Pancreas (tissue), 10 donors: Measurements from ENCODE around the gene HCFC1R1. TPM values are rescaled to one million over a fixed set of nuclear protein-coding genes. Genes with fewer than 3 reads are reported as not detected.
A peak's percentile ranks its signal among the peaks of the same experiment; 100 is the strongest.

Experiments used
- ATAC-seq, 4 donors: fragments of 200-7000 bp; cut with Tn5 transposase; one replicate each; pipeline versions ENCODE4 v1.8.0 to v1.9.1; 2020; ENCODE audit warnings: mild to moderate bottlenecking in 4 of 4, moderate library complexity in 4 of 4
- DNase-seq, 6 donors: peaks; one replicate each; pipeline ENCODE4 v3.0.0-alpha.2; 2020
- FAIRE-seq: peaks from 2 replicates; lab custom pipeline; 2012; peaks lifted over from hg19 to GRCh38; lab: Jason Lieb, UNC
- H3K27ac ChIP-seq, 4 donors: fragments of 200-600 bp; sonication (generic); 1 replicate in 3 of 4; 2 replicates in 1 of 4; pipeline versions ENCODE4 v1.5.0 to v1.8.0; 2020
- H3K27me3 ChIP-seq, 4 donors: fragments of 200-600 bp; one replicate each; pipeline ENCODE4 v1.8.0; 2021
- H3K36me3 ChIP-seq, 3 donors: fragments of 200-600 bp; sonication (generic) in 1 of 3; one replicate each; pipeline versions ENCODE4 v1.5.0 to v1.8.0; 2020 to 2021
- H3K4me1 ChIP-seq, 3 donors: fragments of 200-600 bp; one replicate each; pipeline ENCODE4 v1.8.0; 2021
- H3K4me3 ChIP-seq, 4 donors: fragments of 200-600 bp; sonication (generic) in 2 of 4; one replicate each; pipeline versions ENCODE4 v1.5.0 to v1.8.0; 2020 to 2021
- H3K9me3 ChIP-seq, 4 donors: fragments of 200-600 bp; one replicate each; pipeline ENCODE4 v1.8.0; 2021
- WGBS, 2 donors: extraction: QIAGEN DNeasy Blood & Tissue Kit; methylation state at CpG; one replicate each; pipeline ENCODE4 v1.1.7; 2013; 5-methylcytosine and 5-hydroxymethylcytosine counted together
- intact Hi-C, 3 donors: fragments of 100-400 bp; cut with DNase I; formaldehyde crosslinking; loops; one replicate each; pipeline versions ENCODE4 v1.11.1 to v1.14.2; 2022
- polyA plus RNA-seq, 2 donors: library from polyadenylated mRNA; stranded (reverse); fragments of 200-250 nt; gene quantifications; one replicate each; pipeline ENCODE4 v1.2.3, GENCODE V29; 2013
- total RNA-seq, 6 donors: library from RNA; stranded (reverse); fragmentation: NEBNext Ultra II Directional in 4 of 6; extraction: Animal tissue kit (Norgen Biotek cat#: 25700) in 4 of 6; gene quantifications; one replicate each; pipeline versions ENCODE4 v1.2.1 to v1.2.4, GENCODE V29; 2021 to 2023
- TF ChIP-seq, protein P1 (sequence below), 4 donors: fragments of 200-600 bp; sonication (generic) in 3 of 4; IDR thresholded peaks; one replicate each; pipeline versions ENCODE4 v1.5.0 to v1.8.0; 2021; ENCODE audit warnings: antibody characterized with exemption in 4 of 4
- donor health status: healthy with polysubstance abuse.
- donor health status: DM: no; HTN: no; CAD: no; lungs with moderate emphysema.
- donor health status: DM: no; HTN: no; CAD: no.
- donor health status: control.
- donor health status: control.
- donor health status: Bipolar disorder and iron deficiency.
- donor health status: DM: yes; HTN: yes; CAD: no.
- donor health status: DM: no; HTN: no; CAD: no.
- donor health status: DM: no; HTN: no; CAD: no.
- donor health status: DM: yes; HTN: yes; CAD: no.

Gene HCFC1R1
- total and polyA plus RNA-seq, 8 donors = 10.5 to 119 (median 14.4) TPM

DNA sequence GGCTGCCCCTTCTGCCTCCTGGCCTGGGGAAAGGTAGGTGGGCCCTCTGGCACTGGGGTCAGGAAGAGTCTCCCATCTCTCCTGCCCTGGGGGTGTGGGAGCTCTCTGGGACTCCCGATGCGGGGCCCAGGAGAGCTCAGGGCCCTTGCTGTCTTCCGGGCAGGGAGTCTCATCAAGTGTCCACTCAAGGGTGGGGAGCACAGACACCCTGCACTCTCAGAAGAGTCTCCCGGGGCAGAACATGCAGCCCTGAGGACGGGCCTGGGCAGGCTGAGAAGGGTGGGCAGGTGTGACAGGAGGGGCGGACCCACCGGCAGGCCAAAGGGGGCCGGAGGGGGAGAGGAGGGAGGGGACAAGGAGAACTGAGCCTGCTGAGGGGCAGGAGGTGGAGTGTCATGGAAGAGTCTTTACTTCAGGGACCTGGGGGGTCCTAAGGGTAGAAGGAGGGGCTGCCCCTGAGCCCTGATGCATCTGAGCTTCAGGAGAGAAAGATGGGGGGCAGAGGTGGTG is 35.1 kb downstream of the HCFC1R1 start:
- Histone ChIP-seq H3K27me3 (no peaks in the 10 kb centered on the region), H3K9me3 (no peaks in the 10 kb centered on the region), H3K4me1 (peaks cover 13 to 27% (median 17%) of the 10 kb centered on the region in 3 donors), H3K4me3 (no peak overlapping the region), H3K27ac (no peak overlapping the region), H3K36me3 (no peaks in the 10 kb centered on the region)
- WGBS, 2 donors = 84 to 85% methylated on average over 8 of the region's 8 CpGs
- intact Hi-C loops = no loop called here
- FAIRE-seq (no peak), DNase-seq (no peak), ATAC-seq (no peak)
- TF ChIP-seq, protein P1, sequence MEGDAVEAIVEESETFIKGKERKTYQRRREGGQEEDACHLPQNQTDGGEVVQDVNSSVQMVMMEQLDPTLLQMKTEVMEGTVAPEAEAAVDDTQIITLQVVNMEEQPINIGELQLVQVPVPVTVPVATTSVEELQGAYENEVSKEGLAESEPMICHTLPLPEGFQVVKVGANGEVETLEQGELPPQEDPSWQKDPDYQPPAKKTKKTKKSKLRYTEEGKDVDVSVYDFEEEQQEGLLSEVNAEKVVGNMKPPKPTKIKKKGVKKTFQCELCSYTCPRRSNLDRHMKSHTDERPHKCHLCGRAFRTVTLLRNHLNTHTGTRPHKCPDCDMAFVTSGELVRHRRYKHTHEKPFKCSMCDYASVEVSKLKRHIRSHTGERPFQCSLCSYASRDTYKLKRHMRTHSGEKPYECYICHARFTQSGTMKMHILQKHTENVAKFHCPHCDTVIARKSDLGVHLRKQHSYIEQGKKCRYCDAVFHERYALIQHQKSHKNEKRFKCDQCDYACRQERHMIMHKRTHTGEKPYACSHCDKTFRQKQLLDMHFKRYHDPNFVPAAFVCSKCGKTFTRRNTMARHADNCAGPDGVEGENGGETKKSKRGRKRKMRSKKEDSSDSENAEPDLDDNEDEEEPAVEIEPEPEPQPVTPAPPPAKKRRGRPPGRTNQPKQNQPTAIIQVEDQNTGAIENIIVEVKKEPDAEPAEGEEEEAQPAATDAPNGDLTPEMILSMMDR (IDR thresholded peaks at IDR 0.05) = no peak

DNA sequence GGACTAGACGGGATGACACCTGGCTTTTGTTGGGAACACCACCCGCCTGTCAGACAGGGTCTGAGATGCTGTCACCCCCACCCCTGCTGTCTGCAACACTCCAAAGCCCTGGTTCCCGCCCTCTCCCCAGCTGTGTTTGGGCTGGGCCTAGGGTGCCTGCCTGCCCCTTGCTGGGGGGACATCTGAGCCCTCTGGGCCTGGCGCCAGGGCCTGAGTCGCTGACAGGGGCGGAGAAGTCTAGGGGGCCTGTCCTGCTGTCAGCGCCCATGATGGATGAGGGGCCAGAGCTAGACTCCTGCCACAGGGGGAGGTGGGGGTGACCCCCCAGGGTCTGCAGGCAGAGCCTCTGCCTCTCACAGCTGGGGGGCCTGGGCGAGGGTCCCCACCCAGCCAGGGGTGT is 35.9 kb downstream of the HCFC1R1 start:
- intact Hi-C loops = no loop called here
- Histone ChIP-seq H3K36me3 (no peaks in the 10 kb centered on the region), H3K4me1 (peaks cover 13 to 30% (median 17%) of the 10 kb centered on the region in 3 donors), H3K27me3 (no peaks in the 10 kb centered on the region), H3K4me3 (no peak overlapping the region), H3K9me3 (no peaks in the 10 kb centered on the region), H3K27ac (no peak overlapping the region)
- DNase-seq (no peak), ATAC-seq (no peak), FAIRE-seq (no peak)
- 77 to 78% methylated on average over 8 of the region's 8 CpGs for WGBS, 2 donors
- TF ChIP-seq, protein P1 (IDR thresholded peaks at IDR 0.05) = no peak

DNA sequence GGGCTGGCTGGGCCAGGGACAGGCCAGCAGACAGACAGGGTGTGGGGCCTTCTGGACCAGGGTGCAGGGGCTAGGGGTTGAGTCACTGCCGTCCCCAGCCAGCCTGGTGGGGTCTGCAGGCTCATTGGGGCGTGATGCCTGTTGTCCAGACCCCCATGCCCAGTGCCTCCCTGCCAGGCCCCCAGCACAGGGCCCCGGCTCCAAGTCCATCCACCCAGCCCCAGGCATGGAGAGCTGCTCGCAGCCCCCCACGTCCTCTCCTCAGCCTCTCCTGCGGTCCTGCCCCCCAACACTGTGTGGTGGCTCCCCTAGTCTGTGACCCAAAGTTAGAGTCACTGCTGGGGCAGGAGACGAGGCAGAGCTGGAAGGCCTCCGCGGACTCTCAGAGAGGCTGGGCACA is 36.5 kb downstream of the HCFC1R1 start:
- intact Hi-C loops = no loop called here
- TF ChIP-seq, protein P1 (IDR thresholded peaks at IDR 0.05) = no peak
- 84 to 90% methylated on average over 9 of the region's 9 CpGs for WGBS, 2 donors
- ATAC-seq = no peak
- H3K4me1 ChIP-seq = peaks cover 13 to 30% (median 17%) of the 10 kb centered on the region in 3 donors
- no peak overlapping the region for H3K4me3 ChIP-seq
- peak in 1 of 6 donors; percentile 75 for DNase-seq
- H3K27ac ChIP-seq = no peak overlapping the region
- no peaks in the 10 kb centered on the region for H3K9me3 ChIP-seq
- H3K36me3 ChIP-seq = no peaks in the 10 kb centered on the region
- FAIRE-seq = no peak
- no peaks in the 10 kb centered on the region for H3K27me3 ChIP-seq

DNA sequence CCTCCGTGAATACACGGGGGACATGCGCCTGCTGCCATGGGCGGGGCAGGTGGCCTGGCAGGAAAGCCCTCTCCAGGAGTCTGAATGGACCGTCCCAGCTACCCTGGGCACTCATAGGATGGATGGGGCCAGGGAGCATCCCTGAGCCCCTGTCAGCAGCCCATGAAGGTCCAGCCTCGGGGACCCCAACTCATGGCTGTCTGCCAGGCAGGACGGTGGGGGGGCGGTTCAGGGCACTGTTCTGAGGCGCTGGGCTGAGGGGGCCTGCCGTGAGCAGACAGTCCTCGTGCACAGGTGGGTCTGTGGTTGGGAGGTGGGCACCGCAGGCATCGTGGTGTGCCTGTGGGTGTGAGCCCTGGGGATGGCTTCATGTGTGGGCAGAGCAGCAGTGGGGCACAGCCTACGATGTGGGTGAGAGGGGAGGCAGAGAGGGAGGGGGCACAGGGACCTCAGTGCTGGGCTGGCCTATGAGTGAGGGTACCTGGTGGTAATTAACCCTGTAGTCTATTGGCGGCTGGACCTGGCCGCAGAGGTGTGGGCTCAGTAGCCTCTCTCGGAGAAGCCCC is 37.0 kb downstream of the HCFC1R1 start:
- Histone ChIP-seq H3K4me3 (no peak overlapping the region), H3K36me3 (no peaks in the 10 kb centered on the region), H3K9me3 (no peaks in the 10 kb centered on the region), H3K27me3 (no peaks in the 10 kb centered on the region), H3K27ac (no peak overlapping the region), H3K4me1 (peaks cover 13 to 30% (median 17%) of the 10 kb centered on the region in 3 donors)
- no peak for DNase-seq
- no peak for FAIRE-seq
- 83 to 86% methylated on average over 17 of the region's 17 CpGs for WGBS, 2 donors
- no peak for ATAC-seq
- intact Hi-C loops = no loop called here
- TF ChIP-seq, protein P1 (IDR thresholded peaks at IDR 0.05) = no peak

DNA sequence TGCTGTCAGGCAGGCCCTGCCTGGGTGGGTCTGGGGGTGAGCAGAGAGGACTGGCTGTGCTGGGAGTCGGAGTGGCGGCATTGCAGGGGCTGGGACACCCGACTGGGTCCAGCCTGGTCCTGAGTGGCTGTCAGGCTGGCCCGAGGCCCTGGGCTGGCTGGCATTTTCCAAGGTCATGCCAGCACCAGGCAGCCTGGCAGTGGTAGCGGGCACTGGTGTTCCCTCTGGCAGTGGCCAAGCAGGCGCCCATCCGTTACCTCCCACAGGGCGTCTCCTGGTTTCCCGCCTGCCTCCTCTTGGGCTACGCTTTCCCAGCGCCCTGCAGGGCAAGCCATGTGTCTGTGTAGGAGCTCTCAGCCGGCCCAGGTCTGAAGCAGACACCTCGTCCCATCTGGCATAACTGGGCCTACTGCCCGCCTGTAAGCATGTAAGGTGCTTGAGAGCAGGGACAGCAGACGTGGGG is 37.8 kb downstream of the HCFC1R1 start:
- 18 to 20% methylated on average over 15 of the region's 15 CpGs for WGBS, 2 donors
- DNase-seq = peak; percentile 77 to 96 (median 89)
- Histone ChIP-seq H3K27ac (peak overlapping the region; percentile 70 to 84 (median 71)), H3K4me1 (peaks cover 13 to 37% (median 17%) of the 10 kb centered on the region in 3 donors), H3K27me3 (no peaks in the 10 kb centered on the region), H3K4me3 (no peak overlapping the region), H3K36me3 (no peaks in the 10 kb centered on the region), H3K9me3 (no peaks in the 10 kb centered on the region)
- intact Hi-C loops = no loop called here
- TF ChIP-seq, protein P1 (IDR thresholded peaks at IDR 0.05) = no peak
- FAIRE-seq = no peak
- peak; percentile 77 to 88 (median 86) for ATAC-seq
